ENCODE data around the gene MIGA2. TPM values are rescaled to one million over a fixed set of nuclear protein-coding genes. Genes with fewer than 3 reads are reported as not detected.

Gene MIGA2
- total and polyA plus RNA-seq, 11 donors: 27.7 to 61.3 (median 31.6) TPM

GRCh38 chr9:129068990-129069861, 32.8 kb downstream of the MIGA2 start:
- Histone ChIP-seq H3K27me3 (no peaks in the 10 kb centered on the region), H3K4me1 (peaks cover 0 to 28% (median 11%) of the 10 kb centered on the region in 12 donors), H3K9me3 (no peaks in the 10 kb centered on the region), H3K4me3 (peak overlapping the region in 1 of 12 donors; percentile 25), H3K36me3 (peaks cover 0 to 58% (median 44%) of the 10 kb centered on the region in 9 donors), H3K27ac (peak overlapping the region; percentile 51 to 93 (median 84))
- TF ChIP-seq POLR2A (IDR thresholded peaks at IDR 0.05) (peak in 1 of 2 donors; percentile 32), CTCF (IDR thresholded peaks at IDR 0.05) (peak in 1 of 12 donors; percentile 9)
- ATAC-seq: peak; percentile 94 to 97 (median 96)
- WGBS, 4 donors: 40 to 59% (median 55%) methylated on average over 25 to 31 of the region's 31 CpGs
- peak; percentile 83 to 91 (median 87) for DNase-seq
- intact Hi-C loops (cut with DNase I): loop anchor here in 1 of 10 donors (10.0 kb wide), 1 partner anchor 1086 kb away; no protein-coding TSS in a partner anchor

GRCh38 chr9:129069862-129070641, 33.6 kb downstream of the MIGA2 start:
- DNase-seq: peak in 1 of 5 donors; percentile 61
- intact Hi-C loops (cut with DNase I): loop anchor here in 1 of 10 donors (10.0 kb wide), 1 partner anchor 1085 kb away; no protein-coding TSS in a partner anchor
- no peaks in the 10 kb centered on the region for H3K27me3 ChIP-seq
- H3K9me3 ChIP-seq: no peaks in the 10 kb centered on the region
- H3K4me3 ChIP-seq: no peak overlapping the region
- peak in 3 of 4 donors; percentile 1 to 11 (median 4) for ATAC-seq
- TF ChIP-seq CTCF (IDR thresholded peaks at IDR 0.05): no peak
- no peak for TF ChIP-seq POLR2A (IDR thresholded peaks at IDR 0.05)
- 83 to 86% (median 85%) methylated on average over 19 to 26 of the region's 26 CpGs for WGBS, 4 donors
- peak overlapping the region in 11 of 12 donors; percentile 47 to 91 (median 84) for H3K27ac ChIP-seq
- peaks cover 0 to 51% (median 36%) of the 10 kb centered on the region in 9 donors for H3K36me3 ChIP-seq
- H3K4me1 ChIP-seq: peaks cover 0 to 28% (median 11%) of the 10 kb centered on the region in 12 donors

- peaks cover 0 to 42% (median 27%) of the 10 kb centered on the region in 9 donors for H3K36me3 ChIP-seq
- WGBS, 4 donors: 77 to 82% (median 79%) methylated on average over 19 to 21 of the region's 21 CpGs
- TF ChIP-seq CTCF (IDR thresholded peaks at IDR 0.05) (no peak), POLR2A (IDR thresholded peaks at IDR 0.05) (no peak)
- H3K9me3 ChIP-seq: no peaks in the 10 kb centered on the region
- H3K27ac ChIP-seq: peak overlapping the region in 2 of 12 donors; percentile 4 to 86
- intact Hi-C loops (cut with DNase I): no loop called here
- H3K4me1 ChIP-seq: peaks cover 0 to 28% (median 11%) of the 10 kb centered on the region in 12 donors
- ATAC-seq (no peak), DNase-seq (no peak)
- H3K4me3 ChIP-seq: no peak overlapping the region
- H3K27me3 ChIP-seq: no peaks in the 10 kb centered on the region
These were observed 34.5 kb downstream of the MIGA2 start for GRCh38 chr9:129070696-129071525.
